Liver (tissue), 9 donors: Measurements from ENCODE around the gene MOB3B. TPM values are rescaled to one million over a fixed set of nuclear protein-coding genes. Genes with fewer than 3 reads are reported as not detected.

Experiments
- DNase-seq: peaks from one replicate; pipeline ENCODE4 v3.0.0-alpha.2; 2017; ENCODE audit warnings: low spot score
- H3K27ac ChIP-seq, 2 donors: one replicate each; pipeline ENCODE4 v1.7.0; 2013; ENCODE audit warnings: inconsistent platforms in 2 of 2, low read length in 2 of 2, control low read depth in 1 of 2, low read depth in 1 of 2, mild to moderate bottlenecking in 1 of 2
- H3K27me3 ChIP-seq, 4 donors: one replicate each; pipeline versions ENCODE4 v1.6.1 to v1.7.0; 2013; ENCODE audit warnings: low read length in 3 of 4, inconsistent platforms in 1 of 4, mild to moderate bottlenecking in 1 of 4, moderate library complexity in 1 of 4; ENCODE audit not compliant: control insufficient read depth in 4 of 4, insufficient read depth in 4 of 4
- H3K36me3 ChIP-seq, 4 donors: one replicate each; pipeline versions ENCODE4 v1.6.1 to v1.7.0; 2013; ENCODE audit warnings: low read length in 3 of 4, mild to moderate bottlenecking in 3 of 4, low read depth in 1 of 4, moderate library complexity in 1 of 4; ENCODE audit not compliant: control insufficient read depth in 4 of 4, insufficient read depth in 3 of 4
- H3K4me1 ChIP-seq, 4 donors: one replicate each; pipeline versions ENCODE4 v1.6.1 to v1.7.0; 2013; ENCODE audit warnings: low read length in 3 of 4, mild to moderate bottlenecking in 3 of 4, moderate library complexity in 1 of 4; ENCODE audit not compliant: control insufficient read depth in 4 of 4, insufficient read depth in 4 of 4
- H3K4me3 ChIP-seq, 3 donors: one replicate each; pipeline versions ENCODE4 v1.6.1 to v1.7.0; 2013; ENCODE audit warnings: low read length in 3 of 3, control low read depth in 1 of 3, low read depth in 1 of 3, mild to moderate bottlenecking in 1 of 3
- H3K9ac ChIP-seq, 2 donors: one replicate each; pipeline ENCODE4 v1.7.0; 2013; ENCODE audit warnings: low read length in 2 of 2, mild to moderate bottlenecking in 2 of 2, moderate library complexity in 2 of 2, control low read depth in 1 of 2, low read depth in 1 of 2
- H3K9me3 ChIP-seq, 4 donors: one replicate each; pipeline versions ENCODE4 v1.6.1 to v1.7.0; 2013; ENCODE audit warnings: low read length in 3 of 4; ENCODE audit not compliant: control insufficient read depth in 4 of 4
- EGR1 ChIP-seq, 2 donors: IDR thresholded peaks; 2 replicates each; pipeline ENCODE4 v1.6.1; 2016 to 2018; ENCODE audit warnings: antibody characterized with exemption in 2 of 2, low read depth in 2 of 2
- FOXA1 ChIP-seq: IDR thresholded peaks from 2 replicates; pipeline ENCODE4 v1.6.1; 2016; ENCODE audit warnings: antibody characterized with exemption
- FOXA2 ChIP-seq: IDR thresholded peaks from 2 replicates; pipeline ENCODE4 v1.6.1; 2016; ENCODE audit warnings: antibody characterized with exemption
- GABPA ChIP-seq, 2 donors: IDR thresholded peaks in 1 of 2; conservative IDR thresholded peaks in 1 of 2; 2 replicates each; pipeline ENCODE4 v1.6.1; 2016; ENCODE audit warnings: antibody characterized with exemption in 2 of 2, mild to moderate bottlenecking in 1 of 2, moderate library complexity in 1 of 2
- HNF4A ChIP-seq, 2 donors: conservative IDR thresholded peaks; 2 replicates each; pipeline ENCODE4 v1.6.1; 2016; ENCODE audit warnings: antibody characterized with exemption in 2 of 2, mild to moderate bottlenecking in 2 of 2
- HNF4G ChIP-seq: IDR thresholded peaks from 2 replicates; pipeline ENCODE4 v1.6.1; 2016; ENCODE audit warnings: antibody characterized with exemption
- JUND ChIP-seq, 2 donors: IDR thresholded peaks; 2 replicates each; pipeline ENCODE4 v1.6.1; 2016; ENCODE audit warnings: antibody characterized with exemption in 2 of 2
- NR2F2 ChIP-seq: IDR thresholded peaks from 2 replicates; pipeline ENCODE4 v1.6.1; 2016; ENCODE audit warnings: antibody characterized with exemption
- RAD21 ChIP-seq, 2 donors: IDR thresholded peaks; 2 replicates each; pipeline ENCODE4 v1.6.1; 2016; ENCODE audit warnings: antibody characterized with exemption in 2 of 2, mild to moderate bottlenecking in 2 of 2
- RXRA ChIP-seq, 2 donors: IDR thresholded peaks; 2 replicates each; pipeline ENCODE4 v1.6.1; 2017 to 2018; ENCODE audit warnings: antibody characterized with exemption in 2 of 2, mild to moderate bottlenecking in 1 of 2
- SP1 ChIP-seq: IDR thresholded peaks from 2 replicates; pipeline ENCODE4 v1.6.1; 2018; ENCODE audit warnings: antibody characterized with exemption, mild to moderate bottlenecking
- TAF1 ChIP-seq: conservative IDR thresholded peaks from 2 replicates; pipeline ENCODE4 v1.6.1; 2016; ENCODE audit warnings: antibody characterized with exemption, mild to moderate bottlenecking
- YY1 ChIP-seq: IDR thresholded peaks from 2 replicates; pipeline ENCODE4 v1.6.1; 2016; ENCODE audit warnings: antibody characterized with exemption, mild to moderate bottlenecking
- WGBS: extraction: QIAGEN DNeasy Blood & Tissue Kit; methylation state at CpG from one replicate; pipeline ENCODE4 v1.1.7; 2013; 5-methylcytosine and 5-hydroxymethylcytosine counted together
- polyA plus RNA-seq, 2 donors: library from polyadenylated mRNA; stranded (reverse) in 1 of 2; unstranded in 1 of 2; fragments of 200-250 nt in 1 of 2; fragments of >200 nt in 1 of 2; fragmentation: Nextera tagmentation in 1 of 2; extraction: Ambion mirVana in 1 of 2; gene quantifications; one replicate each; pipeline versions ENCODE4 v1.2.1 to v1.2.3, GENCODE V29; 2013 to 2015
- total RNA-seq, 2 donors: library from RNA; depleted of rRNA; stranded (reverse); fragments of >200 nt; gene quantifications; one replicate each; pipeline ENCODE4 v1.2.3, GENCODE V29; 2014
- TF ChIP-seq, protein P1 (sequence below): IDR thresholded peaks from 2 replicates; pipeline ENCODE4 v1.6.1; 2016; ENCODE audit warnings: antibody characterized with exemption
- TF ChIP-seq, protein P2 (sequence below): IDR thresholded peaks from 2 replicates; pipeline ENCODE4 v1.6.1; 2016; ENCODE audit warnings: antibody characterized with exemption
- TF ChIP-seq, protein P3 (sequence below): fragments of 150-350 bp; IDR thresholded peaks from 2 replicates; pipeline ENCODE4 v1.5.1; 2017; ENCODE audit warnings: improper control_type of control experiment, low read depth, low read length; ENCODE audit not compliant: missing input control
- TF ChIP-seq, protein P4 (sequence below): IDR thresholded peaks from 2 replicates; pipeline ENCODE4 v1.6.1; 2016; ENCODE audit warnings: antibody characterized with exemption
- TF ChIP-seq, protein P5 (sequence below): IDR thresholded peaks from 2 replicates; pipeline ENCODE4 v1.6.1; 2016; ENCODE audit warnings: antibody characterized with exemption, mild to moderate bottlenecking
- donor health status: healthy.
- donor health status: healthy.
- donor health status: healthy.
- donor health status: healthy.
- donor health status: healthy.

The MOB3B gene
- total and polyA plus RNA-seq, 4 donors: 0.36 to 1.1 (median 0.76) TPM

DNA sequence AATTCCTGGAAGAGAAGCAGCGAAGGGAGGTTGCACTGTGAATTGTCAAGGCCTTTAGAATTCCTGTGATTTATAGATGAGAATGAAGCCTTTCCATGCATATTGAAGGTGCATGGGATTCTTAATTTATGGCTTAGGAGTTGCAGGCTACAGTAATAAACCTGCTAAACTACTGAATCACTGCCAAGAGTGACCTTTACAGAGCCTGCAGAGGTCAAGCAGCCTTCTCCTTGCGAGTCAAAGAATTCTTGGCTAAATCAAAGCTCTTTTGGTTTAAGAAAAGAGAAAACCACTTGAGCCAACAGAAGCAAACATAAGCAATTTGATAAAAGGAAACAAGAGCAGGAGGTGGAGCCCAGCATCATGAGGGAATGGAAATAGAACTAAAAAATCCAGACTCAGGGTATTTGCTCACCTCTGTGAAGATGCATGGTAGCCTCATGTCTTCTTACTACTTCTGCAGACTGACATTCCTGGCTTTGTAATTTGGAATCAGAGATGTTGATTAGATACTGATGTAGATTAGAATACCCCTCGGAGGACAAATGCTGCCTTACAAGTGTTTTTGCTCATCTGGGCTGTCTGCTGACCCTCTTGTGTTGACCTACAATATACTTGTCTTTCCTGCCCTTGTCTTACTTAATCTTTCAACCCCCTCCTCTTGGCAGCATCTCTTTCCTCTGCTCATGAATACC is 95.8 kb downstream of the MOB3B start:
- Histone ChIP-seq H3K27ac (no peak overlapping the region), H3K27me3 (no peaks in the 10 kb centered on the region), H3K9ac (no peak overlapping the region), H3K36me3 (no peaks in the 10 kb centered on the region), H3K4me3 (no peak overlapping the region), H3K9me3 (no peaks in the 10 kb centered on the region), H3K4me1 (peaks cover 0 to 11% (median 3%) of the 10 kb centered on the region in 4 donors)
- WGBS: 87% methylated on average over 3 of the region's 3 CpGs
- TF ChIP-seq RAD21 (IDR thresholded peaks at IDR 0.05) (no peak), TAF1 (no peak), SP1 (no peak), EGR1 (IDR thresholded peaks at IDR 0.05; ENCODE audit: low read depth in 2 of 2) (no peak), FOXA2 (no peak), NR2F2 (no peak), HNF4A (conservative IDR thresholded peaks at IDR 0.05) (no peak), JUND (IDR thresholded peaks at IDR 0.05) (no peak), YY1 (no peak), GABPA (IDR thresholded peaks at IDR 0.05 in 1 of 2, conservative IDR thresholded peaks at IDR 0.05 in 1 of 2) (no peak), HNF4G (no peak), RXRA (IDR thresholded peaks at IDR 0.05) (no peak), FOXA1 (no peak)
- TF ChIP-seq, protein P1, sequence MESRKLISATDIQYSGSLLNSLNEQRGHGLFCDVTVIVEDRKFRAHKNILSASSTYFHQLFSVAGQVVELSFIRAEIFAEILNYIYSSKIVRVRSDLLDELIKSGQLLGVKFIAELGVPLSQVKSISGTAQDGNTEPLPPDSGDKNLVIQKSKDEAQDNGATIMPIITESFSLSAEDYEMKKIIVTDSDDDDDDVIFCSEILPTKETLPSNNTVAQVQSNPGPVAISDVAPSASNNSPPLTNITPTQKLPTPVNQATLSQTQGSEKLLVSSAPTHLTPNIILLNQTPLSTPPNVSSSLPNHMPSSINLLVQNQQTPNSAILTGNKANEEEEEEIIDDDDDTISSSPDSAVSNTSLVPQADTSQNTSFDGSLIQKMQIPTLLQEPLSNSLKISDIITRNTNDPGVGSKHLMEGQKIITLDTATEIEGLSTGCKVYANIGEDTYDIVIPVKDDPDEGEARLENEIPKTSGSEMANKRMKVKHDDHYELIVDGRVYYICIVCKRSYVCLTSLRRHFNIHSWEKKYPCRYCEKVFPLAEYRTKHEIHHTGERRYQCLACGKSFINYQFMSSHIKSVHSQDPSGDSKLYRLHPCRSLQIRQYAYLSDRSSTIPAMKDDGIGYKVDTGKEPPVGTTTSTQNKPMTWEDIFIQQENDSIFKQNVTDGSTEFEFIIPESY: no peak
- TF ChIP-seq, protein P2, sequence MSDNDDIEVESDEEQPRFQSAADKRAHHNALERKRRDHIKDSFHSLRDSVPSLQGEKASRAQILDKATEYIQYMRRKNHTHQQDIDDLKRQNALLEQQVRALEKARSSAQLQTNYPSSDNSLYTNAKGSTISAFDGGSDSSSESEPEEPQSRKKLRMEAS: no peak
- TF ChIP-seq, protein P3, sequence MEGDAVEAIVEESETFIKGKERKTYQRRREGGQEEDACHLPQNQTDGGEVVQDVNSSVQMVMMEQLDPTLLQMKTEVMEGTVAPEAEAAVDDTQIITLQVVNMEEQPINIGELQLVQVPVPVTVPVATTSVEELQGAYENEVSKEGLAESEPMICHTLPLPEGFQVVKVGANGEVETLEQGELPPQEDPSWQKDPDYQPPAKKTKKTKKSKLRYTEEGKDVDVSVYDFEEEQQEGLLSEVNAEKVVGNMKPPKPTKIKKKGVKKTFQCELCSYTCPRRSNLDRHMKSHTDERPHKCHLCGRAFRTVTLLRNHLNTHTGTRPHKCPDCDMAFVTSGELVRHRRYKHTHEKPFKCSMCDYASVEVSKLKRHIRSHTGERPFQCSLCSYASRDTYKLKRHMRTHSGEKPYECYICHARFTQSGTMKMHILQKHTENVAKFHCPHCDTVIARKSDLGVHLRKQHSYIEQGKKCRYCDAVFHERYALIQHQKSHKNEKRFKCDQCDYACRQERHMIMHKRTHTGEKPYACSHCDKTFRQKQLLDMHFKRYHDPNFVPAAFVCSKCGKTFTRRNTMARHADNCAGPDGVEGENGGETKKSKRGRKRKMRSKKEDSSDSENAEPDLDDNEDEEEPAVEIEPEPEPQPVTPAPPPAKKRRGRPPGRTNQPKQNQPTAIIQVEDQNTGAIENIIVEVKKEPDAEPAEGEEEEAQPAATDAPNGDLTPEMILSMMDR: no peak
- TF ChIP-seq, protein P4, sequence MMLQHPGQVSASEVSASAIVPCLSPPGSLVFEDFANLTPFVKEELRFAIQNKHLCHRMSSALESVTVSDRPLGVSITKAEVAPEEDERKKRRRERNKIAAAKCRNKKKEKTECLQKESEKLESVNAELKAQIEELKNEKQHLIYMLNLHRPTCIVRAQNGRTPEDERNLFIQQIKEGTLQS: no peak
- TF ChIP-seq, protein P5, sequence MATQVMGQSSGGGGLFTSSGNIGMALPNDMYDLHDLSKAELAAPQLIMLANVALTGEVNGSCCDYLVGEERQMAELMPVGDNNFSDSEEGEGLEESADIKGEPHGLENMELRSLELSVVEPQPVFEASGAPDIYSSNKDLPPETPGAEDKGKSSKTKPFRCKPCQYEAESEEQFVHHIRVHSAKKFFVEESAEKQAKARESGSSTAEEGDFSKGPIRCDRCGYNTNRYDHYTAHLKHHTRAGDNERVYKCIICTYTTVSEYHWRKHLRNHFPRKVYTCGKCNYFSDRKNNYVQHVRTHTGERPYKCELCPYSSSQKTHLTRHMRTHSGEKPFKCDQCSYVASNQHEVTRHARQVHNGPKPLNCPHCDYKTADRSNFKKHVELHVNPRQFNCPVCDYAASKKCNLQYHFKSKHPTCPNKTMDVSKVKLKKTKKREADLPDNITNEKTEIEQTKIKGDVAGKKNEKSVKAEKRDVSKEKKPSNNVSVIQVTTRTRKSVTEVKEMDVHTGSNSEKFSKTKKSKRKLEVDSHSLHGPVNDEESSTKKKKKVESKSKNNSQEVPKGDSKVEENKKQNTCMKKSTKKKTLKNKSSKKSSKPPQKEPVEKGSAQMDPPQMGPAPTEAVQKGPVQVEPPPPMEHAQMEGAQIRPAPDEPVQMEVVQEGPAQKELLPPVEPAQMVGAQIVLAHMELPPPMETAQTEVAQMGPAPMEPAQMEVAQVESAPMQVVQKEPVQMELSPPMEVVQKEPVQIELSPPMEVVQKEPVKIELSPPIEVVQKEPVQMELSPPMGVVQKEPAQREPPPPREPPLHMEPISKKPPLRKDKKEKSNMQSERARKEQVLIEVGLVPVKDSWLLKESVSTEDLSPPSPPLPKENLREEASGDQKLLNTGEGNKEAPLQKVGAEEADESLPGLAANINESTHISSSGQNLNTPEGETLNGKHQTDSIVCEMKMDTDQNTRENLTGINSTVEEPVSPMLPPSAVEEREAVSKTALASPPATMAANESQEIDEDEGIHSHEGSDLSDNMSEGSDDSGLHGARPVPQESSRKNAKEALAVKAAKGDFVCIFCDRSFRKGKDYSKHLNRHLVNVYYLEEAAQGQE: no peak
- DNase-seq: no peak
